Neural cell (in vitro differentiated cells): ENCODE results near the gene CYB5R3.

Source experiments
- EP300 ChIP-seq: fragments of 450-650 bp; conservative IDR thresholded peaks from 2 replicates; pipeline ENCODE4 v1.6.1; 2014; ENCODE audit warnings: antibody characterized with exemption, mild to moderate bottlenecking, moderate library complexity; ENCODE audit not compliant: poor library complexity, severe bottlenecking
- EZH2 ChIP-seq: fragments of 200-600, 300-800 bp; shearing (Covaris generic), sonication (generic); IDR thresholded peaks from 2 replicates; pipeline ENCODE4 v1.6.1; 2014; ENCODE audit warnings: antibody characterized with exemption, low read length, borderline replicate concordance, mild to moderate bottlenecking; ENCODE audit not compliant: insufficient read depth, poor library complexity, severe bottlenecking
- RAD21 ChIP-seq: fragments of 450-650 bp; conservative IDR thresholded peaks from 2 replicates; pipeline ENCODE4 v1.6.1; 2014; ENCODE audit warnings: antibody characterized with exemption, mild to moderate bottlenecking, moderate library complexity
- TAF1 ChIP-seq: IDR thresholded peaks from 2 replicates; pipeline ENCODE4 v1.6.1; 2012; ENCODE audit warnings: low read depth
- TF ChIP-seq, protein P1 (sequence below): fragments of 450-650 bp; IDR thresholded peaks from 2 replicates; pipeline ENCODE4 v1.5.1; 2014; ENCODE audit warnings: antibody characterized with exemption, mild to moderate bottlenecking, moderate library complexity; ENCODE audit not compliant: poor library complexity, severe bottlenecking

DNA sequence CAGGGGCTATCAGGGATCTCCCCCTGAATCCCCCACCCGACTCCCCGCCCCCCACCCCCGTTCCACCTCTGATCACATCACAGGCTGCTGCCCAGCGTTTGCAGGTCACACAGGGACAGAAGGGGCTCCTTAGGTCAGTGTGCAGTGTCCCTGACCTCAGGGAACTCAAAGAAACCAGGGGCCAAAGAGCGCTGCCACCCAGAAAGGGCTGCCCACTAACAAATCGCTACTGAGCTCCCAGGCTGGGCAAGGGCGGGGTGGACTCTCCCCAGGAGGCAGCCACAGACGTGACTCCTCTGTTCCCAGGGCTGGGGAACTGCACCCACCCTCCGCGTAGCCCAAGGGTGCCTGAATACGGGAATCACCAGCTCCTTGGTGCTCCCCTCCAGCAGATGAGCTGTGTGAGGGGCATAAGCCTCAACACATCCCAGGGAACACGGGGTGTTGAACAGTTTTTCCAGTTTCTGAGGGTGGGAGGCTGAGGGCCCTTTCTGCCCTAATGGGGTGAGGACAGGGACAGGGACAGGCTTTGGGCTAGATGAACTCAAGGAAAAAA is 24.6 kb downstream of the CYB5R3 start:
- TF ChIP-seq RAD21 = no peak
- TF ChIP-seq, protein P1, sequence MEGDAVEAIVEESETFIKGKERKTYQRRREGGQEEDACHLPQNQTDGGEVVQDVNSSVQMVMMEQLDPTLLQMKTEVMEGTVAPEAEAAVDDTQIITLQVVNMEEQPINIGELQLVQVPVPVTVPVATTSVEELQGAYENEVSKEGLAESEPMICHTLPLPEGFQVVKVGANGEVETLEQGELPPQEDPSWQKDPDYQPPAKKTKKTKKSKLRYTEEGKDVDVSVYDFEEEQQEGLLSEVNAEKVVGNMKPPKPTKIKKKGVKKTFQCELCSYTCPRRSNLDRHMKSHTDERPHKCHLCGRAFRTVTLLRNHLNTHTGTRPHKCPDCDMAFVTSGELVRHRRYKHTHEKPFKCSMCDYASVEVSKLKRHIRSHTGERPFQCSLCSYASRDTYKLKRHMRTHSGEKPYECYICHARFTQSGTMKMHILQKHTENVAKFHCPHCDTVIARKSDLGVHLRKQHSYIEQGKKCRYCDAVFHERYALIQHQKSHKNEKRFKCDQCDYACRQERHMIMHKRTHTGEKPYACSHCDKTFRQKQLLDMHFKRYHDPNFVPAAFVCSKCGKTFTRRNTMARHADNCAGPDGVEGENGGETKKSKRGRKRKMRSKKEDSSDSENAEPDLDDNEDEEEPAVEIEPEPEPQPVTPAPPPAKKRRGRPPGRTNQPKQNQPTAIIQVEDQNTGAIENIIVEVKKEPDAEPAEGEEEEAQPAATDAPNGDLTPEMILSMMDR = no peak
- no peak for TF ChIP-seq EP300
- no peak for TF ChIP-seq EZH2
- TF ChIP-seq TAF1 = no peak
